HepG2 (cell line): ENCODE measurements around the gene TOPBP1.

ENCODE experiments used
- TFAP4 ChIP-seq: sonication (generic); IDR thresholded peaks from 2 replicates; pipeline ENCODE4 v1.6.1; 2016; ENCODE audit warnings: low read depth, borderline replicate concordance
- ZBTB44 ChIP-seq: sonication (generic); formaldehyde crosslinking; IDR thresholded peaks from 2 replicates; pipeline ENCODE4 v1.4.0; 2020; ENCODE audit warnings: missing genetic modification reagents
- ZNF24 ChIP-seq: fragments of 450-650 bp; IDR thresholded peaks from 2 replicates; pipeline ENCODE4 v1.6.1; 2017; ENCODE audit warnings: antibody characterized with exemption, mild to moderate bottlenecking
- ZNF556 ChIP-seq: sonication (generic); formaldehyde crosslinking; IDR thresholded peaks from 2 replicates; pipeline ENCODE4 v1.4.0; 2020; ENCODE audit warnings: mild to moderate bottlenecking, missing genetic modification reagents, borderline replicate concordance

- TF ChIP-seq ZNF24, result no peak
- TF ChIP-seq ZBTB44 (CRISPR knock-in tag), result no peak
- no peak for TF ChIP-seq ZNF556 (CRISPR knock-in tag)
- TF ChIP-seq TFAP4, result no peak
These were observed 100.1 kb downstream of the TOPBP1 start for GRCh38 chr3:133561679-133562078.
